Activated T-cell treated with anti-CD3 and anti-CD28 coated beads for 1 hour (primary cell): ENCODE data around the gene CORO1A.
"Not testable (repeated sequence)": the region's sequence is repeated elsewhere in the genome, so short reads cannot be mapped to it uniquely, and the experiment has no call there.

Experiments used
- DNase-seq: peaks from one replicate; pipeline ENCODE4 v3.0.0-alpha.2; 2020; ENCODE audit warnings: low read depth

Gene CORO1A

DNA sequence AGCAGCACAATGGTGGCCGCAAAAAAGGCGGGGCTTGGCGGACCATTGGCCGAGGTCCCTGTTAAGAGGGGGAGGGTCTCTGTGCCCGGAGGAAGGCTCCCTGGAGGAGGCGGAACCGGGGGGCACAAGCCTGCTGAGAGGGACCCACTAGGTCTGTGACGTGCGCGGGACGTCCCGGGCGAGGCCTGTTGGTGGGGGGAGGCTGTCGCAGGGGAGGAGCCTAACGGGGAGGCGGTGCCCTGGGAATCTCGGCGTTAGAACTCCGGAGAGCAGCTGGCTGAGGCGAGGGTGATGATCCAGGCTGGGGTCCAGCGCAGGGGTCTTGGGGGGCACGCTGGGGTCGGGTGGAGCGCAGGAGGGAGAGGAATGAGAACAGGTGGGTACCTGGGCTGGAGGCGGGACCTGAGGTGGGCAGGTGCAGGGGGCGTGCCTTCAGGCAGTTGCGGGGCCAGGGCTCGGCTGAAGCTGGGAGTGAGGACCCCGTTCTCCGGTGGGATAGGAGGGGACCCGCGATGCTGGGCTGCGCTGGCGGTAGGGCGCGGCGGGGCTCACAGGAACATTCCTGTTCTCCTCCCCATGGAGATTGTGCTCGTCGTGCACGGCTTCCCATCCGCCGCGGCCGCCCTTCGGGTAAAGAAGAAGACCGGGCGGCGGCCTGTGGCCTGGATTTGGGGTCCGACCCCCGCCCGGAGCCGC, 22.3 kb downstream of the CORO1A start:
- DNase-seq, result not testable (repeated sequence)

DNA sequence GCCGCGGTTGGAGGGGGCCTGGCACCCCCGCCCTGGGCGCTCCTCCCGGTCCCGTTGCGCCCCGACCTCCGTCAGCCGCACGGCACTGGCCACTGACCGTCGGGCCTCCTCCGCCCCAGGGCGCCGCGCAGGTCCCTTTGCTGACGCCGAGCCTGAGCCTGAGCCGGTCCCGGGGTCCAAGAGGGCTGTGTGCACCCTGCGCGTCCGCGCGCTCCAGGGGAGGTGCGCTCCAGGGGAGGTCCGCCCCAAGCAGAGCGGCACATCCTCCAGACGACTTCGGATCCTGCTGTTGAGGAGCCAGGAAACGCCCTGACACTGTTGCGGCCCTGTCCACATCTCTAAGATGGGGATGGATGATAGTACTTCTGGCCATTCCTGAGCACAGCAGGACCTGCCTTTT, 22.9 kb downstream of the CORO1A start:
- not testable (repeated sequence) for DNase-seq

DNA sequence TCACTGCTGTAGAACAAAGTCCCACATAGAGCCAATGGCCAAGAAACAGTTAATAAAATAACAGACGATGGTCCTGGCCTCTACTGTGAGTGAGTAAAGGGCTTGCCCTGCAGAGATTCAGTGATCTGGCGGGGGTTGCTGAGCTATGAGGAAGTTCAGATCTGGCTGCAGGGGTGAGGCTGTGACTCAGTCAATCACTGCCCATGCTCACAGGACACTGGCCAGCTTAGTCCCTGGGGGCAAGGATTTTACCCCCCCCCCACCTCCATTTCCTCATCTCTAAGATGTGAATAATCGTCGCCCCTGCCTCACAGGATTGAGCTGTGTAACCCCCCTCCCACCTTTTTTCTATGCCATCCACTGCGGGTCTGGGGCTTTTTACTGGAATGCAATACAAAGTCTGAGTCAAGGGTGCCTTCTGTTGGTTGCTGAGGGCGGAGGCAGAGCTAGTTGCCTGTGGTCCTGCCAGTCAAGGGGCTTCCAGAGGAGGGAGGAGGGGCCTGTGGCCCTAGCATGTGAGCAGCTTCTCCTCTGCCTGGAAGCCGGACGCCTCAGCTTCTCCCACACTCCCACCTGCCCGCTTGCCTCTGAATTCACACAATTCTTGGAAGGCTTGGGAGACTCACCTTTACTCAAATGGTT, 23.8 kb downstream of the CORO1A start:
- not testable (repeated sequence) for DNase-seq

DNA sequence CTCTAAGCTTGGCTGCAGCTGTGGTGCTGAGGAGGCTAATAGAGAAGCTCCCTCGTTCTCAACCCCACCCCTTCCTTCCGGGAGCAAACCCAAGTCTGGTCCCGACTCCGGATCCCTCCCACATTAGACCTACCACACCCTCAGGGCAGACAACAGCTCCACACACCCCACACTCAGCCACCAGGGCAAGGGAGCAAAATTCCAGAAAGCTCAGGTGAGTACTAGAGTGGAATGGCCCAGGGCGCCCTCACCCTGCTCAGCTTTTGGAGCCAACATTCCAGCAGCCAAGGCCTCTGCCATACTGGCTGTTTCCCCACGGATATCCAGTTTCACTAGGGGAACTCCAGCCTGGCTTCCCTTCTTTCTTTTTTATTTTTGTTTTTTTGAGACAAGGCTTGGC, 25.6 kb downstream of the CORO1A start:
- not testable (repeated sequence) for DNase-seq

DNA sequence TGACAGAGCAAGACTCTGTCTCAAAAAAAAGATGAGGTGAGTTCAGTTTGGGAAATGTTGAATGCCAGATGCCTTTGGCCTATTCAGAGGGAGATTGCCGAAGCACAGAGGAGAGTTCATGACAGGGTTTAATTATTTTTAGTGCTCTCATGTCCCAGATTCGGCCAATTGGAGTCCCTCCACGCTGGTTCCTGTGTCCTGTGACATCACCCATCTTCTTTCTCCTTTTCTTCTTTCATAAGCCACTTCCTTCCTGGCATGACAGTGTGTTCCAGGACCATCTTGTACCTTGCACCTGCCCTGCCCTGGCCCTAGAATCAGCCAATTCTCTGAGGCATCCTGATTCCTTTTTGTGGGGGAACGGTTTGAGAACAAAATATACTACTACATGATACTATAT, 28.0 kb downstream of the CORO1A start:
- DNase-seq, result not testable (repeated sequence)

DNA sequence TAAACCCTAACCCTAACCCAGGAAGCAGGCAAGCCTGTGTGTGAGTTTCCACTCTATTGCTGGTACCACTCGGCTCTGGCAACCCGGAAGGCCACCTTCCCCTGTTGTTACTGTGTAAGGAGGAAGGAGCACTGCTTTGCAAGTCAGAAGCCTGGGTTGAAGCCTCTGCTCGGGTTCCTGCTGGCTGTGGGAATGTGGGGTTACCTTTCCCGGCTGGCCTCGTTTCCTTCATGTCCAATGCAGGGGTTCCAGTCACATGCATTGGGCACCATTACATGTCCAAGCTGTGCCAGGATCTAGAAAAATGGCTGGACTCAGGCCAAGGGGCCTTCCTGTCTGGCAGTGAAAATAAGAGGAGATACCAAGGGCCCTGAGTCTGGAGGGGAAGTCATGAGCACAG, 33.7 kb downstream of the CORO1A start:
- not testable (repeated sequence) for DNase-seq
